PC-3 (cell line): Measurements from ENCODE around the gene ZMIZ1. TPM values are rescaled to one million over a fixed set of nuclear protein-coding genes. Genes with fewer than 3 reads are reported as not detected.

Experiments used
- ATAC-seq: fragments of 200-7000 bp; cut with Tn5 transposase; 2 replicates; pipeline ENCODE4 v1.9.1; 2020; ENCODE audit warnings: mild to moderate bottlenecking, moderate library complexity
- BruUV-seq: library from RNA; stranded (reverse); fragments of 400-500 nt; replicated peaks from 2 replicates; lab custom pipeline; 2021; lab: Mats Ljungman, UMichigan
- CTCF ChIA-PET: fragments of 300-600 bp; sonication (Branson Sonifier 250); formaldehyde crosslinking; loops from one replicate; lab custom pipeline; 2022; ENCODE audit warnings: antibody characterized with exemption; lab: Charles Lee
- POLR2A ChIA-PET: fragments of 300-600 bp; sonication (Branson Sonifier 250); formaldehyde crosslinking; loops from one replicate; lab custom pipeline; 2022; ENCODE audit warnings: antibody characterized with exemption; ENCODE audit not compliant: unreplicated experiment; lab: Charles Lee
- DNase-seq: peaks from one replicate; pipeline ENCODE4 v3.0.0-alpha.2; 2015
- H2AFZ ChIP-seq: fragments of 300-600 bp; sonication (generic); 2 replicates; pipeline ENCODE4 v1.6.0; 2016; ENCODE audit warnings: antibody characterized with exemption, low read length
- H3F3A ChIP-seq: fragments of 300-600 bp; sonication (generic); one replicate; pipeline ENCODE4 v1.6.0; 2017; ENCODE audit warnings: antibody characterized with exemption, low read length, control low read depth, mild to moderate bottlenecking; ENCODE audit not compliant: unreplicated experiment
- H3K27ac ChIP-seq: fragments of 300-600 bp; sonication (generic); 2 replicates; pipeline ENCODE4 v1.5.1; 2016; ENCODE audit warnings: mild to moderate bottlenecking, low read length
- H3K27me3 ChIP-seq: fragments of 300-600 bp; sonication (generic); 2 replicates; pipeline ENCODE4 v1.6.1; 2016; ENCODE audit warnings: low read length, mixed read lengths
- H3K36me3 ChIP-seq: fragments of 300-600 bp; sonication (generic); 2 replicates; pipeline ENCODE4 v1.6.1; 2016; ENCODE audit warnings: low read depth, mixed run types, low read length, mixed read lengths
- H3K4me1 ChIP-seq: fragments of 300-600 bp; sonication (generic); 2 replicates; pipeline ENCODE4 v1.5.1; 2016; ENCODE audit warnings: low read length; ENCODE audit not compliant: insufficient read depth
- H3K4me2 ChIP-seq: fragments of 300-600 bp; sonication (generic); 2 replicates; pipeline ENCODE4 v1.6.0; 2016; ENCODE audit warnings: low read length
- H3K4me3 ChIP-seq: fragments of 300-600 bp; sonication (generic); 2 replicates; pipeline ENCODE4 v1.5.1; 2016; ENCODE audit warnings: mild to moderate bottlenecking, low read length, mixed read lengths
- H3K79me2 ChIP-seq: fragments of 300-600 bp; sonication (generic); 2 replicates; pipeline ENCODE4 v1.6.1; 2017; ENCODE audit warnings: low read length, mixed read lengths
- H3K9ac ChIP-seq: fragments of 300-600 bp; sonication (generic); 2 replicates; pipeline ENCODE4 v1.6.0; 2016; ENCODE audit warnings: mild to moderate bottlenecking, low read length
- H3K9me2 ChIP-seq: fragments of 300-600 bp; sonication (generic); replicated peaks from 2 replicates; pipeline ENCODE4 v1.6.1; 2016; ENCODE audit warnings: mixed run types, low read length, mixed read lengths
- H3K9me3 ChIP-seq: fragments of 300-600 bp; sonication (generic); 2 replicates; pipeline ENCODE4 v1.6.1; 2016; ENCODE audit warnings: low read length, mixed read lengths
- H4K20me1 ChIP-seq: fragments of 300-600 bp; sonication (generic); 2 replicates; pipeline ENCODE4 v1.6.1; 2016; ENCODE audit warnings: low read length, mixed read lengths
- EZH2 ChIP-seq: fragments of 300-600 bp; sonication (generic); IDR thresholded peaks from one replicate; pipeline ENCODE4 v1.6.1; 2017; ENCODE audit warnings: antibody characterized with exemption, mild to moderate bottlenecking, low read length; ENCODE audit not compliant: unreplicated experiment
- EZH2phosphoT487 ChIP-seq: fragments of 300-600 bp; sonication (generic); IDR thresholded peaks from 2 replicates; pipeline ENCODE4 v1.6.1; 2018; ENCODE audit warnings: mild to moderate bottlenecking, antibody characterized with exemption, low read length, borderline replicate concordance
- intact Hi-C: fragments of 100-400 bp; cut with micrococcal nuclease; formaldehyde crosslinking; loops from 2 replicates; pipeline ENCODE4 v1.9.0; 2023
- total RNA-seq: library from RNA; depleted of rRNA; stranded (reverse); fragments of >200 nt; gene quantifications from 2 replicates; pipeline ENCODE4 v1.2.3, GENCODE V29; 2014
- TF ChIP-seq, protein P1 (sequence below): fragments of 300-600 bp; sonication (generic); conservative IDR thresholded peaks from 2 replicates; pipeline ENCODE4 v1.5.1; 2017; ENCODE audit warnings: antibody characterized with exemption, low read depth, mild to moderate bottlenecking, low read length

ZMIZ1 gene
- total RNA-seq, 1 experiment from 2014 or later = 55.4 TPM

GRCh38 chr10:79224992-79225391 is 156.2 kb downstream of the ZMIZ1 start:
- DNase-seq (no peak), ATAC-seq (no peak)
- Histone ChIP-seq H3K36me3 (peaks cover 23% of the 10 kb centered on the region; the same call in 1 of the 2 replicates), H3K79me2 (no peaks in the 10 kb centered on the region), H3K9me3 (no peaks in the 10 kb centered on the region), H4K20me1 (no peaks in the 10 kb centered on the region), H2AFZ (no peak overlapping the region), H3K4me2 (no peak overlapping the region), H3K27ac (no peak overlapping the region), H3K27me3 (no peaks in the 10 kb centered on the region), H3K4me1 (no peaks in the 10 kb centered on the region), H3F3A (no peaks in the 10 kb centered on the region), H3K4me3 (no peak overlapping the region), H3K9me2 (no peaks in the 10 kb centered on the region), H3K9ac (no peak overlapping the region)
- ChIA-PET CTCF (no interaction called here), POLR2A (no interaction called here)
- no TSS peak for BruUV-seq
- TF ChIP-seq EZH2phosphoT487 (no peak), EZH2 (no peak)
- TF ChIP-seq, protein P1, sequence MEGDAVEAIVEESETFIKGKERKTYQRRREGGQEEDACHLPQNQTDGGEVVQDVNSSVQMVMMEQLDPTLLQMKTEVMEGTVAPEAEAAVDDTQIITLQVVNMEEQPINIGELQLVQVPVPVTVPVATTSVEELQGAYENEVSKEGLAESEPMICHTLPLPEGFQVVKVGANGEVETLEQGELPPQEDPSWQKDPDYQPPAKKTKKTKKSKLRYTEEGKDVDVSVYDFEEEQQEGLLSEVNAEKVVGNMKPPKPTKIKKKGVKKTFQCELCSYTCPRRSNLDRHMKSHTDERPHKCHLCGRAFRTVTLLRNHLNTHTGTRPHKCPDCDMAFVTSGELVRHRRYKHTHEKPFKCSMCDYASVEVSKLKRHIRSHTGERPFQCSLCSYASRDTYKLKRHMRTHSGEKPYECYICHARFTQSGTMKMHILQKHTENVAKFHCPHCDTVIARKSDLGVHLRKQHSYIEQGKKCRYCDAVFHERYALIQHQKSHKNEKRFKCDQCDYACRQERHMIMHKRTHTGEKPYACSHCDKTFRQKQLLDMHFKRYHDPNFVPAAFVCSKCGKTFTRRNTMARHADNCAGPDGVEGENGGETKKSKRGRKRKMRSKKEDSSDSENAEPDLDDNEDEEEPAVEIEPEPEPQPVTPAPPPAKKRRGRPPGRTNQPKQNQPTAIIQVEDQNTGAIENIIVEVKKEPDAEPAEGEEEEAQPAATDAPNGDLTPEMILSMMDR = no peak
- intact Hi-C loops = no loop called here

GRCh38 chr10:79226391-79227245 is 157.9 kb downstream of the ZMIZ1 start:
- TF ChIP-seq EZH2phosphoT487 (no peak), EZH2 (no peak)
- Histone ChIP-seq H3K27me3 (no peaks in the 10 kb centered on the region), H3K79me2 (no peaks in the 10 kb centered on the region), H3K4me1 (no peaks in the 10 kb centered on the region), H3F3A (no peaks in the 10 kb centered on the region), H3K9me3 (no peaks in the 10 kb centered on the region), H3K4me2 (no peak overlapping the region), H3K9ac (no peak overlapping the region), H3K9me2 (no peaks in the 10 kb centered on the region), H3K36me3 (peaks cover 20% of the 10 kb centered on the region; the same call in 1 of the 2 replicates), H2AFZ (no peak overlapping the region), H3K4me3 (no peak overlapping the region), H4K20me1 (no peaks in the 10 kb centered on the region), H3K27ac (no peak overlapping the region)
- POLR2A ChIA-PET = interaction anchor here (0.6 kb wide), 1 partner anchor 34 kb away, joined by 6 read pairs; no protein-coding TSS in a partner anchor
- CTCF ChIA-PET = no interaction called here
- no TSS peak for BruUV-seq
- ATAC-seq (no peak), DNase-seq (no peak)
- intact Hi-C loops = no loop called here

- no TSS peak for BruUV-seq
- Histone ChIP-seq H3K79me2 (no peaks in the 10 kb centered on the region), H3K27ac (no peak overlapping the region), H3K4me3 (no peak overlapping the region), H3K4me2 (no peak overlapping the region), H3F3A (no peaks in the 10 kb centered on the region), H3K27me3 (no peaks in the 10 kb centered on the region), H4K20me1 (no peaks in the 10 kb centered on the region), H3K9ac (no peak overlapping the region), H2AFZ (no peak overlapping the region), H3K4me1 (peaks cover 8% of the 10 kb centered on the region), H3K9me2 (no peaks in the 10 kb centered on the region), H3K36me3 (peaks cover 13% of the 10 kb centered on the region; the same call in 1 of the 2 replicates), H3K9me3 (no peaks in the 10 kb centered on the region)
- POLR2A ChIA-PET = no interaction called here
- intact Hi-C loops = no loop called here
- DNase-seq = no peak
- no peak for ATAC-seq
- CTCF ChIA-PET = no interaction called here
- TF ChIP-seq, protein P1 = no peak
- no peak for TF ChIP-seq EZH2
- no peak for TF ChIP-seq EZH2phosphoT487
These were observed 160.3 kb downstream of the ZMIZ1 start for GRCh38 chr10:79229071-79229541.
